Measurements from ENCODE around the gene PDE7B.

The PDE7B gene

GRCh38 chr6:135884136-135884535, 32.6 kb downstream of the PDE7B start:
- no peak for TF ChIP-seq CTCF (IDR thresholded peaks at IDR 0.05; ENCODE audit: low read depth, low read length)
- H3K4me3 ChIP-seq (ENCODE audit: low read depth, low read length), result no peak overlapping the region

DNA sequence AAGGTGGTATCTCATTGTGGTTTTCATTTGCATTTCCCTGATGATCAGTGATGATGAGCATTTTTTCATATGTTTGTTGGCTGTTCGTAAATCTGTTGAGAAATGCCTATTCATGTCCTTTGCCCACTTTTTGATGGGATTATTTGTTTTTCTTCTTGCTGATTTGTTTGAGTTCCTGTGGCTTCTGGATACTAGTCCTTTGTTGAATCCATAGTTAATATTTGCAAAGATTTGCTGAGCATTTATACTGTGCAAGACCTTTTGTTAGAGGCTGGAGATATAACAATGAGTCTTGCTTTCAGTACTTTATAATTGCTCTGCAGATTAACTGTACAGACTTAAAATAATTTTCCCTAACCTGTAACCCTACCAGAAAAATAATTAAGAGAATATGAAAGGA, 35.6 kb downstream of the PDE7B start:
- TF ChIP-seq CTCF (IDR thresholded peaks at IDR 0.05; ENCODE audit: low read depth, low read length), result no peak
- H3K4me3 ChIP-seq (ENCODE audit: low read depth, low read length), result no peak overlapping the region

DNA sequence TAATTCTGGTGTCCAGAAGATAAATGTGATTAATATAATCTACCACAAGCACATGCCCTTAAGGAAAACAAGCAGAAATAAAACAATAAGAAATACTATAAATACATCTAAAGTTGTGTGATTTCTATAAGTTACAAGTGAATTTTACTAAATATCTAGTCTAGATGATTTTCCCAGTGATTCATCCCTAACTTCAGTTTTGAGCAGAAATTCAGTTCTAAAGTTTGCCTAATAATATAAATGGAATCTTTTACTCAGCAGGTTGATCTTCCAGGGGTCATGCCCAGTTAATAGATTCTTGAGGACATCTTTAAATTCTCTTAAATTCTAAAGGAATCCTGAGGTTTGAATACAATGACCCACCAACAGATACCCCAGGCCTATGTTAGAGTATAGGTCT, 37.3 kb downstream of the PDE7B start:
- no peak for TF ChIP-seq CTCF (IDR thresholded peaks at IDR 0.05; ENCODE audit: low read depth, low read length)
- no peak overlapping the region for H3K4me3 ChIP-seq (ENCODE audit: low read depth, low read length)

DNA sequence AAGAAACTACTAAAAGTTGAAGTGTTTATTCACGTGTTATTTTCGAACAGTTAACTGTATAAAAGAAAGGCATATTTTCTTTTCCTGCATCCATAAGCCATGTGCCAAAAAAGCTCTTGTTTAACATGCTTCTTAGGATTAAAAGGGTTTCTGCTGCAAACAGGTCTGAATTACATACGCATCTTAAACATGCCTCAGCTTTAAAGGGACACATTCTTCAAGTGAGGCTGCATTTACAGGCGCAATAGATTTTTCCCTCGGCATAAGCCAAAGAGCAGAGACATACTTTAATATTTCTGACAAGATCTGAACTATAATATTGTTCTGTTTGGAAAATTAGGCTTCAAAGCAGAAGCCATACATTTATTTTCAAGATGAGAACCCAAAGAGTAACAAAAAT, 39.4 kb downstream of the PDE7B start:
- no peak overlapping the region for H3K4me3 ChIP-seq (ENCODE audit: low read depth, low read length)
- no peak for TF ChIP-seq CTCF (IDR thresholded peaks at IDR 0.05; ENCODE audit: low read depth, low read length)

GRCh38 chr6:135891710-135892109, 40.2 kb downstream of the PDE7B start:
- no peak for TF ChIP-seq CTCF (IDR thresholded peaks at IDR 0.05; ENCODE audit: low read depth, low read length)

DNA sequence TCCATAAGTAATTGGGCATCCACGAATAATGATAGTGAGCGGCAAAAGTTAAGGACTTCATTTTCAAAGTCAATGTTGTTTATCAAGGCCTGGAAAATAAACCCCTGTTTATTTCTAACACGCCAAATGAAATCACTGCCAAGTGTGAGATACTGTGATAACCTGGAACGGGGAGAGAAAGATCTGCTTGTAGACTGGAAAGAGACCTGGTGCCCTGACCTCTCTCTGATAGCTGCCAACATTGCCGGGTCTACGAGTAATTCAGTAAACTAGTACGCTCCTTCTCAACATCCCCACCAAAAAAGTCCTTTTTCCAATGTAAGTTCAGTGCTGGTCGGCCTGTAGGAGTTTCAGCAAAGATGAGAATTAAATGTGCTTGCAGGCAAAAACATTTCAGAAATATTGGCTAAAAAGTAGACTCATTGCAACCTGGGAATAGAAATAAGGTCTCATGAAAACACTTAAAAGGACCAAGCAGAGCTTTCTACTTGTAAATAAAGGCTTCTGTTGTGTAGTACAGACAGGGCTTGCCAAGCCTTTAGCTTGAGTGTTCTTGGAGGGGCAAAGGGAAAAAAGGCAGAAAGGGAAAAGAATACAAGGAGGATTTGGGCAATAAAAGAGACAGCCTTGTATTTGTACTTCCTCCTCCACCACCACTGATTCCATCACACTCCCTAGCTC, 43.9 kb downstream of the PDE7B start:
- TF ChIP-seq CTCF (IDR thresholded peaks at IDR 0.05; ENCODE audit: low read depth, low read length), result no peak
- H3K4me3 ChIP-seq (ENCODE audit: low read depth, low read length), result no peak overlapping the region

More at GRCh38 chr6:135891710-135892109, 40.2 kb downstream of the PDE7B start:
- H3K4me3 ChIP-seq (ENCODE audit: low read depth, low read length), result no peak overlapping the region

- H3K4me3 ChIP-seq (ENCODE audit: low read depth, low read length), result no peak overlapping the region
- TF ChIP-seq CTCF (IDR thresholded peaks at IDR 0.05; ENCODE audit: low read depth, low read length), result no peak
These were observed 45.6 kb downstream of the PDE7B start for GRCh38 chr6:135897087-135897486.
